ENCODE measurements around the gene EXOC4.

The EXOC4 gene

GRCh38 chr7:133698127-133698526 is 445.2 kb downstream of the EXOC4 start:
- TF ChIP-seq CTCF (IDR thresholded peaks at IDR 0.05) = no peak

- TF ChIP-seq CTCF (IDR thresholded peaks at IDR 0.05) = no peak
Measured at GRCh38 chr7:133699386-133699785, 446.5 kb downstream of the EXOC4 start.

- TF ChIP-seq CTCF (IDR thresholded peaks at IDR 0.05) = no peak
Measured at GRCh38 chr7:133702078-133702477, 449.2 kb downstream of the EXOC4 start.

- no peak for TF ChIP-seq CTCF (IDR thresholded peaks at IDR 0.05)
Measured at GRCh38 chr7:133702960-133703359, 450.1 kb downstream of the EXOC4 start.

- no peak for TF ChIP-seq CTCF (IDR thresholded peaks at IDR 0.05)
Measured at GRCh38 chr7:133703547-133703946, 450.7 kb downstream of the EXOC4 start.

GRCh38 chr7:133704453-133704852 is 451.6 kb downstream of the EXOC4 start:
- TF ChIP-seq CTCF (IDR thresholded peaks at IDR 0.05) = no peak

- TF ChIP-seq CTCF (IDR thresholded peaks at IDR 0.05) = no peak
Measured at GRCh38 chr7:133705596-133705995, 452.7 kb downstream of the EXOC4 start.

GRCh38 chr7:133706016-133706415 is 453.1 kb downstream of the EXOC4 start:
- TF ChIP-seq CTCF (IDR thresholded peaks at IDR 0.05) = no peak

All from LNCAP (cell line).